Activated T-cell treated with anti-CD3 and anti-CD28 coated beads for 4 hours (primary cell): ENCODE data around the gene NOL11.
A peak's percentile ranks its signal among the peaks of the same experiment; 100 is the strongest.
"Not testable (repeated sequence)": the region's sequence is repeated elsewhere in the genome, so short reads cannot be mapped to it uniquely, and the experiment has no call there.

ENCODE experiments used
- DNase-seq: peaks from one replicate; pipeline ENCODE4 v3.0.0-alpha.2; 2020

Gene NOL11

DNA sequence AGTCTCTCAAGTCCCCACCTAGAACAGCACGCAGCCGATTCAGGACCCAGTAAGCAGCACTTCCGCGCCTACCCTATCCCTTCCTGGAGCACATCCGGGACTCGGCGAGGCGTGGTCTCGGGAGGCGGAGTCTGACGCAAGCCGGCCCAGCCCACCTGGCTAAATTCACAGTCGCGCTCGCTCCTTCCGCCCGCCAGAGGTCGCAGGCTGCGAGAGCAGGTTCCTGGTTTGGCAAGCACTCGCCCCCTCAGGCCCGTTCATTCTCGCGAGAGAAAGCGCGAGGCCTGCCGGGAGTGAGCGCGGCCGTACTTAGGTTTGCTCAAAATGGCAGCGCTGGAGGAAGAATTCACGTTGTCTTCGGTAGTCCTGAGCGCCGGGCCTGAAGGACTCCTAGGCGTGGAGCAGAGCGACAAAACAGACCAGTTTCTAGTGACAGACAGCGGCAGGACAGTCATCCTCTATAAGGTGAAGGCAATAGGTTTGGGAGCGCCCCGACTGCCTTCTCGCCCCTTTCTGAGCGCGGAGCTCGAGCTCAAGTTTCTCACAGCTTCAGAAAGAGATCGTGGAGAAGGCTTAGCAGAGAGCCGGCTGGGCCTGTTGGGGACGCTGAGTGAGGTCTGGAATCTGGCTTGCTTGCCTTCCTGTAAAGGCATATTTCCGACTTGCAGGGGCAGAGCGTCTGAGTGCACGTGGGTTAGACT is at the start of gene NOL11:
Gene NOL11, plus strand, starts transcription at position 313 of the 701 bp plus-strand sequence. Its CDS starts 12 bp downstream, at position 325.
- DNase-seq = peak; percentile 99

DNA sequence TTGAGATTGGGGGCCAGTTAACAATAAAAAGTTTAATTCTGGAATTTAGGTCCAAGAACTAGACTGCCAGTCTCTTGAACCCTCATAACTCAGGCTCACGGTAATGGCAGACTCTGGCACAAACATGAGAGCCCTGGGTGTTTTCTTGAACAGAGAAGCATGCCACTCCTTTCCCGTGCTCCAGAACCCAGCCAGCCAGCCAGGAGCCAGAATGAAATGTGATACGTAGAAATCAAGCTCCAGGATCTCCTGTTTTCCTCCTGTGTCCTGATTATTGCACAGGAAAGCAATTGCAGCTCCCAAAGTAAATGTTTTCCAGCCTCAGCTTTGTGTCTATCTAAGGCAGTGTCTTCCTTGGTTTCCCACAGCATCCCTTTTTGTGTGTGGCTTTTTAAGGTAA is 46.2 kb upstream of the NOL11 start:
- DNase-seq = no peak

DNA sequence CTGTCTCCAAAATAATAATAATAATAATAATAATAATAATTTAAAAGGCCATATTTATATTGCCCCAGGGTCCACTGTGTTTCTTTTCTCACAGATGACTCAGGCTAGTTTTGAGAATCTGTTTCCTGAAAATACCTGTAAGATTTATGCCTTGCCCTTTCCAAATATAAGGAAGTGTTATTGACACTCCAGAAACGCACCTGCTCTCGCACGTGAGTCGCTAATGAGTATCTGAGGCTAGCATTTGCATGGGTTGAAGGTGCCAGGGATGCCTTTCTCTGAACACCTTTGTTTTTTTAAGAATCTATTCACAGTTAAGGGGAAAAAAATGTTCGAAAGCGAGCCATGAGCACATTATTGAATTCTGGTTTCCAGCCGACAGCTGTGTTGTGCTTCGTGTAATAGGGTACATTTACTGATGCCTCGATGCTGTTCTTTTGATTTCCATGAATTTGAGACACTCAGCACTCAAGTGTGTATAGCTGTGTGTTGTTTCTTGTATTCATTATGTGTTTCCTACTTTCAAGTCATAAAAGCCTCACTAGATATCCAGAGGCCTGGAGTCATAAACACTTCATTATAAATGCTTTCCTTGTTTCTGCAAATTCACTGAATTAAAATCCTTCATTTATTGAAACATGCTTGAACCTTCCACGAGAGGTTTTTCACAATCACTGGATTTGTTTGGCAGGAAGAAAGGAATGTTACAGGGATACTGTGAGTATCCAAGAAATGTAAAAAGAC is 45.0 kb upstream of the NOL11 start:
- DNase-seq = no peak

GRCh38 chr17:67675481-67675880 is 42.3 kb upstream of the NOL11 start:
- DNase-seq = no peak

DNA sequence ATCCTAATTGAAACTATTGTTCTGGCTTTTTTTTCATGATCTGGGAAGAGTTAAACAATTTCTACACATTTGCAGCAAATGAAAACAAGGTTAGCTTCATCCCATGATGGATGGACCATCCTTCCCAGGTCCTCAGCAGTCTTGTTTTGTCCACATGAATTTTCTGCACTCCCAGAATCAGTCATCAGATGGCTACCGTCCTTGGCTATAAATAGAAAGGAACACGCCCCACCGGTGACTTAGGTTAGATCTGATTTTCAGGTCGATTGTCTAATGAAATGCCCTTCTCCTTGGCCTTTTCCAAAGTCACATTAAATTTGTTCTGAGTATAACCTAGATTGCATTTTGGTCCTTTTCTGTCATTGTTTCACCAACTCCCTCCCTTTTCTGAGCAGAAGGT is 41.4 kb upstream of the NOL11 start:
- no peak for DNase-seq

- DNase-seq = no peak
Observed at GRCh38 chr17:67678414-67678813, 39.3 kb upstream of the NOL11 start.

- DNase-seq = no peak
Observed at GRCh38 chr17:67679225-67679624, 38.5 kb upstream of the NOL11 start.

DNA sequence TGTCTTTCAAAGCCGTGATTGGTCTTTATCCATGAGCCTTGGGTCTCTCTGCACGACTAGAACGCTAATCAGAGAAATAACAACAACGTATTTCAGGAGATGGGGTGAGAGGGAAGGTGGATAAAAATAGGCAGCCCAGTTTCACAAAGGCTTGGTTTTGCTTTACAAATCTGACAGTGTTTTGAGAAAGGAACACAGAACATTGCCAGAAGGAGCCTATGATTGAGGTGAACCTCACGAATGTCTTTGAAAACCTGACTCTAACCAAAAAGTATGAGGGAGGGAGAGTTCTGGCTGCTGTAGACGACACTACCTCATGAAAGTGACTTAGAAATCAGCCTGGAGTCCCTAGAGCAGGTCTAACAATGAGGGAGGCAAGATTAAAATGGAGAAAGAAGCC is 38.0 kb upstream of the NOL11 start:
- DNase-seq = no peak

- DNase-seq = no peak
Observed at GRCh38 chr17:67680445-67681224, 37.1 kb upstream of the NOL11 start.

GRCh38 chr17:67682196-67682595 is 35.5 kb upstream of the NOL11 start:
- DNase-seq = no peak

DNA sequence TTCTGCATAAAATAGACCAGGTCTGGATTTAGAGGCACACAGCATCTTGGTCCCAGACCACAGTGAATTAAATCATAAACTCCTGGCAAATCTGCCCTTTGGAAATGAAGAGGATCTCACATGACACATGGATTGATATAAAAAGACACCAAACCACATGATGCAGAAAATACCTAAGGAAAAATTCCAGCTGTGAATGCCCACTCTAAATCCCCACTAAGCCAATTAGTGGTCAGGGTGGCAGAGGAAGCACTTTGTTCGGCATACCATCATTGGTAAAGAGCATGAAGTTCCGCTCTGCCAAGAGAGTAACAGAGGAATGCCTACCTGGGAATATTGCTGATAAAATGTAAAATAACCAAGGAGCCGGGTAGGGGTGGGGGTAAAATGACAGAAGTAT is 32.4 kb upstream of the NOL11 start:
- DNase-seq = no peak

DNA sequence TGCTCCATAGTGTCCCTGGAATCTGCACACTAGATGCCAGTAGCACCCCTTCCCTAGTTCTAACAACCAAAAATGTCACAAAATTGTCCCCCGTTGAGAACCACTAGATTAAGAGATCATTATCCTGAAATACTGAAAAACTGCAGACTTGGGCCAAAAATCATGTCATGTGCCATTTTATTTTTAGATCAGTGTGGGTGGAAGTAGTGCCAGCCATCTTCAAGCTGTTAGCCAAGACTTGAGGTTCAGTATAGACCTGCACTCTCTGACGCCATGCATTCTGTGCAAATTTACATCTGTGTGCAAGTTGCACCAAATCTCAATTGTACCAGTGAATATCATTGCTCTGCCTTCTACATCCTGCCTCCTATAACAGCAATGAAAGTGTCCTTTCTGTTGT is 31.5 kb upstream of the NOL11 start:
- no peak for DNase-seq

GRCh38 chr17:67687511-67687910 is 30.2 kb upstream of the NOL11 start:
- no peak for DNase-seq

DNA sequence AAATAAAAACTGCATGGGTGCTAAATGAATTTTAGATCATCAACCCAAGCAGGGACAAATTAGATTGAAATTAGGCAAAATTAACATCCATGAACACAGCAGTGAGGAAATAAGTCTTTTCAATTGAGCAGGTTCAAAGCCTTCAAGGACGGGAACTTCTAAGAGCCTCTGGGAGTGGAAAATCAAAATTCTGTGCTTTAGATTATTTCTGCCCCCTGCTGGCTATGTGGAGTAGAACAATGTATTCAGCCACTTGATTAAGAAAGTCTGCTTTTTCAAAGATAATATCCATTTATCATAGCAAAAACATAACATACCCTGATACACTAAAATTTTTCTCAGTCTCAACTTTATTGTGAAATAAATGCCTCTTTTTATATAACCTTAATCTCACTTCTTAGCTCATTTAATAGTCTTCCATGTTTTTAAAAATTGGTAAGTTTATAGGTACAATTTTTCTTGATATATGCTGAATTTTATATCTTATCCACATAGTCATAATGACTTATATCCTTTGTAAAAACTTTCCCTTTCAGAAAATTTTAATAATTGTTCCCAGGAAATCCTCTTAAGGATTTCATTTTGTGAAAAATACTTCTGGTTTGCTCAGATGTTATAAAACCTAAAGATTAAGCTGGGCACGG is 28.1 kb upstream of the NOL11 start:
- peak; percentile 55 for DNase-seq

DNA sequence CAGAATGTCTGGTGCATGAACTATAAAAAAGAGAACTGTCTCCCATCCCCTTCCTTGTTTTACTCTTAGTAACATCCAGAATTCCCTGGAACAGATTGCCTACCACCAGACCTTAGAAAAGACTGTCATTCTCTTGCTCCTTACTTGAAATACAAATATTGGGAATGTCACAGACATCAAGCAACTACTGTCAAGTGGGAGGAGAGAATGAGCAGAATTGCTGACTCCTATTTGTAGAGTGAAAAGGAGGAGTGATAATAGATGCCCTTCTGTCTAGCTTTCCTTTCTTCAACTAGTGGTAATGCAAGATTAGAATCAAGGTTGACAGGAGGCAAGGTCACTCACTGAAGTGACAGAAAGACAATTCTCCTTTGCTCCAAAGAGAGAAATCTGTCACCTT is 23.9 kb upstream of the NOL11 start:
- no peak for DNase-seq

GRCh38 chr17:67696347-67696746 is 21.4 kb upstream of the NOL11 start:
- no peak for DNase-seq

DNA sequence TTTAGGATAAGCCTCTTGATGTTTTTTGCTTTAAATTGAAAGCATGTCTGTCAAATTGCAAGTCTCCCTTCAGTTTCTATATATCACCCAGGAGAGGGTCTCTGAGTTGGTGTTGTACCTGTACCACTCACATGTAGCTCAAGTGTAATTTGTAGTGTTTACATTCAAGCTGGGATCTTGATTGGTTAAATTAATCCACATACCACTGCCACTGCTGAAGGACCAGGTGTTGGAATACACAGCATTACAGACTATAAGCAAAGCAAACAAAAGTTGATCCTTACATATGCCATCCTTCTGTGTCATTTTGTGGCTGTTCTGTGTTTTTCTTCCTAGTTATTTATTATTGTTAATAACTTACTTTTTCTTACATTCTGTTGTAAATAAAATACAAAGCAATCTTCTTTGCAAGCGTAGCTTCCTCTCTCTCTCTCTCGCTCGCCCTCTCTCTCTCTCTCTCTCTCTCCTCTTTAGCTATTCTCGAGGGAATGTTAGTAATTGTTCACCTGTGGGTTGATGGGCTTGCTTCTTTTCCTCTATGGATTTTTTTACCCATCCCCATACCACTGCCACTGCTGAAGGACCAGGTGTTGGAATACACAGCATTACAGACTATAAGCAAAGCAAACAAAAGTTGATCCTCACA is 20.8 kb upstream of the NOL11 start:
- no peak for DNase-seq

DNA sequence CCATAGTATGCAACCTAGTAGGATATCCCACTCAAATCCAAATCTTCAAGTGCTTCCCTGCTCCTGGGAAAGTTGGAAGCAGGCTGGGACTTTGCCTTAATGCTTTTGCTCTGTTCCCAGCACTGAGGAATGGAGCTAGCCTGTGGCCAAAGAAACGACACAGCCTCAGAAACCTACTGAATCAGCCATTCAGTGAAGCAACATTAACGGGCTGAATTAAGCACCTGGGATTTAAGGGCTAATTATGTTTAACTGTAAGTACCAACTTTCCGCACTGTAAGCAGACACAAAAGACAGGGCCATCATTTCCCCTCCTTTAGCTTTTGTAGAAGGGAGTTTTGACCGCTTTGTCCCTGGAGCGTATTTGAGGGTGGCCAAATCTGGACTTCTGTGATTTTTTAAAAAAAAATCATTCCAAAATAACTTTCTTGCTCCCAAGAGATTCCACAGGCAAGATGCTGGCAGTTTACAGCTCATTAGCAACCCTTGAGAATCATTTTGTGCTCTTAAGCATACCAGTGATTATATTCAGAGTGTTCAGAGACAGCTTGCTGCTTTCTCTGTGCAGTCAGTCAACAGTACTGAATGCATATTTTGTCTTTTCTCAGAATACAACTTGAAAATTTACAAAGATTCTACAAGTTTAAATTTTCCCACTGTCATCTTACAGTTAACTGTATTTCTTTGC is 17.6 kb upstream of the NOL11 start:
- no peak for DNase-seq

DNA sequence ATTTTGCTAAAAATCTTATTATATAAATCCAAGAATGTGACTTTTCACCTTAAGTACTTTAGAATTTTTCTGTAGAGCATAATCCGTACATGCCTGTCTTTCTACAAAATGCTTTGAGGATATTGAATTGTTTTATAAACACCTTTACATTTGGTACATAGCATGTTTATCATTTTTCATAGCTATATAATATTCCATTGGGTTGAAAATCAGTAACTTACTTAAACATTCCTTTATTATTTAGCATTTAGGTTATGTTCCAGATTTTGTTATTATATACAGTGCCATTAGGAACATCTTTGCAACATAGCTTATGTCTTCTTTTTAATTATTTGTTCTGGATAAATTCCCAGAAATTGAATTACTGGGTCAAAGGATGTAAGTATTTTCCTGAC is 17.0 kb upstream of the NOL11 start:
- DNase-seq = no peak

GRCh38 chr17:67702861-67703260 is 14.9 kb upstream of the NOL11 start:
- DNase-seq = not testable (repeated sequence)

DNA sequence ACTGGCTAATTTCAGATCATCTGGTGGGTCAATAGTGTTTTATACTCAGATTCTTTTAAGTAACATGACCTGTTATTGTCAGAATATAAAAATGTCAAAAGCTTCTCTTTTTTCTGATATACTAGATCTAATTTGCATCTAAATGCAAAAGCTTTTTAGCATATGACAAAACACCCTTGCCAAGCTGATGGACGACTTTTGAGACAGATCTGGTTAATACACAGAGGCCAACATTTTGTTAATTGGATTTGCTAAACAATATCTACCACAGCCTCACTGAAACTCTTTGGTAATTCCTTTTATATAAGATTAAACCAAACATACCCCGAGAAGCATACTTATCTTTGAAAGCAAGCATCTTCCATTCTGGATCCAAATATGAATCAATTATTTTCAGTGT is 10.3 kb upstream of the NOL11 start:
- DNase-seq = no peak

DNA sequence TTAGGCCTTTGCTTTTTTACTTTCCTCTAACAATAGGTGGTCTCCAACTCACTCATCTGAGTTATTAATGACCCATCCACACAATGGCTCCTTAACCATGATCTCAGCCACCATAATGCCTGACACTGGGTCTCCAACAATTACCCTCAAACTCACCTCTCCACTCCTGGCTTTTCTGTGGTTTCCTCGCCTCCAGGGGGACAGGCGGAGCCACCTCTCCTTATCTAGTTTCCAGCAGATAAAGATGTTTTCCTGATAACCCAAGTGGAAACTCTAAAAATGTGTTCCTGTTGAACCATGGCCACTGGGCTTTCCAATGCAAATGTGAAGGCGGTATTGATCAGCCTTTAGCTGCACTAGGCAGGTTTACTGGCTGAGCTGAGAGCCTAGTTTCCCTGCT is 9.4 kb upstream of the NOL11 start:
- no peak for DNase-seq
